Spinal cord (tissue), 10 donors: ENCODE measurements around the gene AJM1. TPM values are rescaled to one million over a fixed set of nuclear protein-coding genes. Genes with fewer than 3 reads are reported as not detected.
A peak's percentile ranks its signal among the peaks of the same experiment; 100 is the strongest.
"Not testable (repeated sequence)": the region's sequence is repeated elsewhere in the genome, so short reads cannot be mapped to it uniquely, and the experiment has no call there.

ENCODE experiments used
- DNase-seq, 6 donors: peaks; one replicate each; pipeline versions ENCODE4 v3.0.0 to v3.0.0-alpha.2; 2013 to 2015; ENCODE audit warnings: low spot score in 6 of 6, low read depth in 4 of 6
- H3K27ac ChIP-seq: one replicate; pipeline ENCODE4 v1.5.1; 2013; ENCODE audit warnings: low read depth, low read length, control low read depth
- H3K27me3 ChIP-seq: one replicate; pipeline ENCODE4 v1.6.1; 2013; ENCODE audit warnings: low read length; ENCODE audit not compliant: control insufficient read depth, insufficient read depth
- H3K36me3 ChIP-seq: one replicate; pipeline ENCODE4 v1.6.1; 2013; ENCODE audit warnings: low read length; ENCODE audit not compliant: control insufficient read depth, insufficient read depth
- H3K4me1 ChIP-seq: one replicate; pipeline ENCODE4 v1.6.1; 2013; ENCODE audit warnings: low read length; ENCODE audit not compliant: control insufficient read depth, insufficient read depth
- H3K4me3 ChIP-seq: one replicate; pipeline ENCODE4 v1.5.1; 2013; ENCODE audit warnings: low read depth, low read length, control low read depth
- H3K9me3 ChIP-seq: one replicate; pipeline ENCODE4 v1.6.1; 2013; ENCODE audit warnings: low read length; ENCODE audit not compliant: control insufficient read depth, insufficient read depth
- WGBS: methylation state at CpG from one replicate; pipeline ENCODE4 v1.1.5; 2013; ENCODE audit warnings: missing lambda C conversion rate; ENCODE audit not compliant: insufficient coverage; 5-methylcytosine and 5-hydroxymethylcytosine counted together
- polyA plus RNA-seq, 2 donors: library from polyadenylated mRNA; unstranded; fragments of 120-200 nt; gene quantifications; one replicate each; pipeline ENCODE4 v1.2.1, GENCODE V29; 2013; ENCODE audit not compliant: insufficient read length in 2 of 2
- total RNA-seq, 2 donors: library from RNA; depleted of rRNA in 1 of 2; stranded (reverse); fragments of 120-200 nt in 1 of 2; fragments of >200 nt in 1 of 2; gene quantifications; one replicate each; pipeline versions ENCODE4 v1.2.3 to v1.2.4, GENCODE V29; 2013 to 2014
- donor health status: healthy.

AJM1 gene
- total and polyA plus RNA-seq, 4 donors: 1.2 to 20.5 (median 10.7) TPM

DNA sequence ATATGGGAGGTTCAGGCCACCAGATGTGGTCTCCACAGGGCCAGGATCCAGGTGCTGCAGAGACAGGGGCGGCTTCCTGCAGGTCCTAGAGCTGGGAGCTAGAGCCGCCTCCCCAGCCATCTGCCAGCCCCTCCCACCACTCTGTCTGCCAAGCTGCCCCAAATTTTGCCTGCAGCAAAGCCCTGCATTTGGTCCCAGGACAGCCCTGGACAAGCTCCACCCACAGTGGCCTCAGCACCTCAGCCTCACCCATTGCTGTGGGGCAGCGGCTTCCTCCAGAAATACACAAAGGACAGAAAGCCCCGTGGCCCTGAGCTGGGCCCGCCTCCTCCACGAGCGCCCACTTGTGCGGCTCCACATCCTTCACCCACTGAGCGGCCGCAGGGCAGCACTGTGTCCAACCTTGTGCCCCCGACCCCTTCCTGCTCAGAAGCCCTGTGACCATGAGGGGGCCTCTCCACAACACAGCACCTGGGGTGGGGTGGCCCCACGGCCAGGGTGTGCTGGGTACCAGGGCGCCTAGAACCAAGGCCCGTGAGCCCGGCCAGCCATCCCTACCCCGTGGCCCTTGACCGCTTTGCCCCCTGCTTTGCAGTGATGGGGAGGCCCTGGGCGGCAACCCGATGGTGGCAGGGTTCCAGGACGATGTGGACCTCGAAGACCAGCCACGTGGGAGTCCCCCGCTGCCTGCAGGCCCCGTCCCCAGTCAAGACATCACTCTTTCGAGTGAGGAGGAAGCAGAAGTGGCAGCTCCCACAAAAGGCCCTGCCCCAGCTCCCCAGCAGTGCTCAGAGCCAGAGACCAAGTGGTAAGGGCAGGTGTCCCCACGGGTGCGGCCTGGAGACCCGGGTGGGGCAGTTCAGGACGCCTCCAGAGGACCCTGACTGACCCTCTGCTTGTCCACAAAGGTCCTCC is 3.7 kb upstream of the AJM1 start:
- H3K27me3 ChIP-seq: peaks cover 5% of the 10 kb centered on the region
- no peak overlapping the region for H3K4me3 ChIP-seq
- peaks cover 74% of the 10 kb centered on the region for H3K36me3 ChIP-seq
- H3K27ac ChIP-seq: no peak overlapping the region
- no peak for DNase-seq
- H3K4me1 ChIP-seq: peaks cover 38% of the 10 kb centered on the region
- no peaks in the 10 kb centered on the region for H3K9me3 ChIP-seq
- WGBS: 85% methylated on average over 27 of the region's 29 CpGs

DNA sequence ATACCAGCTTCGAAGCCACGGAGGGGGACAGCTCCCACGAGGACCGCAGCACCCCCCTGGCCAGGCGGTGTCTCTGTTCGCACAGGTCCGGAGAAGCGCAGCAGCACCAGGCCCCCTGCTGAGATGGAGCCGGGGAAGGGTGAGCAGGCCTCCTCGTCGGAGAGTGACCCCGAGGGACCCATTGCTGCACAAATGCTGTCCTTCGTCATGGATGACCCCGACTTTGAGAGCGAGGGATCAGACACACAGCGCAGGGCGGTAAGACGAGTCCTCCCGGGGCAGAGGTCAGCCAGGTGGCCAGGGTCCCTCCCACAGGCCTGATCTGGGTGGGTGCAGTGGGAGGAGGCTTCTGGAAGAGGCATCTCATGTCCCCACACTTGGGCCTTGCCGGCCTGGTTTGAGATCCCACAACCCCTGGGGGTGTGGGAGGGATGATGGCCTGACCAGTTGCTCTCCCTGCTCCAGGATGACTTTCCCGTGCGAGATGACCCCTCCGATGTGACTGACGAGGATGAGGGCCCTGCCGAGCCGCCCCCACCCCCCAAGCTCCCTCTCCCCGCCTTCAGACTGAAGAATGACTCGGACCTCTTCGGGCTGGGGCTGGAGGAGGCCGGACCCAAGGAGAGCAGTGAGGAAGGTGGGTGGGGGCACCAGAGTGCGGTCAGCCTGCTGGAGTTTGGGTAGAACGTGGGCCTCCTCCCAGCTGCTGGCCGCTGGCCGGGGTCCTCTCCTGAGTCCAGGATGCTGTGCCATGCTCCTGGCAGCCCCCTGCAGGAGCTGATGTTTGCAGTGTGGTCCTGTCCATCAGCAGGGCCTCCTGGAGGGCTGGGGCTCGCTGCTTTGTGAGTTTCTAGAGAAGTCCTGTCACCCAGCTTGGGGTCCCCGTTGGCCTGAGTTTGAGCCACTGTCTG is 2.8 kb upstream of the AJM1 start:
- Histone ChIP-seq H3K27me3 (peaks cover 11% of the 10 kb centered on the region), H3K9me3 (no peaks in the 10 kb centered on the region), H3K27ac (no peak overlapping the region), H3K4me3 (no peak overlapping the region), H3K36me3 (peaks cover 72% of the 10 kb centered on the region), H3K4me1 (peaks cover 46% of the 10 kb centered on the region)
- 84% methylated on average over 29 of the region's 36 CpGs for WGBS
- DNase-seq: no peak

- Histone ChIP-seq H3K36me3 (peaks cover 71% of the 10 kb centered on the region), H3K27me3 (peaks cover 15% of the 10 kb centered on the region), H3K4me1 (peaks cover 49% of the 10 kb centered on the region), H3K9me3 (no peaks in the 10 kb centered on the region), H3K27ac (no peak overlapping the region), H3K4me3 (no peak overlapping the region)
- DNase-seq: no peak
- 59% methylated on average over 30 of the region's 32 CpGs for WGBS
Measured at GRCh38 chr9:136840140-136840876, 2.0 kb upstream of the AJM1 start.

DNA sequence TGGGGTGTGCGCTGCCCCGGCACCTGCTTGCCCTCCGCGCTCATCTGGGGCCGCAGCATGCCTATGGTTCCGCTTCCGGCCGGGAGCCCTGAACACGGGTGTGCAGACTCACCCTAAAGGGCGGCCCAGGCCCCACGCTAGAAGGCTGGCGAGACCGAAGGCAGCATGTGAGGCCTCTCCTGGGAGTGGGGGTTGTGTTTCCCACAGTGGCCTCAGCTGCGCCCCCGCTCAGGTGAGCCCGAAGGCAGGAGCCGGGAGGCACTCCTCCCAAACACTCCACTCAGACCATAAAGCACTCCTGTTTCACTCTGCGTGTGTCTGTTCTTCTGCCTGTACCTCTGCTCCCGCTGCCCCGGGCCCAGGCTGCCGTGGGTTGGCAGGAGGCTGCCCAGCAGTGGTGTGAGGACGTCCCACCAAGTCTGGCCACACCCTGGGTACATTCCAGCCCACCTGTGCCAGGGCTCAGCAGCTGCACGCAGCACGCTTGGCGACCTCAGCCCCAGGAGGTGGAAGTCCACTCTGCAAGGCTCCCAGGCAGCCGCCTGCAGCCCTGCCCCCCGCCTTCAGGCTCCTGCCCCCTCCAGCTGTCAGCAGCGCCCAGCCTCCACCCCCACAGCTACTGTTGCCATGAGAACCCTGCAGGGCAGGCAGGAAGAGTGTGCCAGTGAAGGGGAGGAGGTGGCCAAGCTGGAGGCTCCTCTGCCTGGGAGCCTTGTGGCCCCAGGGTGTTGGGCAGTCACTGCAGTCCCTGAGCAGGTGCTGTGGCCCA is 1.2 kb upstream of the AJM1 start:
- DNase-seq: peak in 2 of 6 donors; percentile 68 to 71
- H3K4me3 ChIP-seq: no peak overlapping the region
- WGBS: 53% methylated on average over 26 of the region's 28 CpGs
- H3K36me3 ChIP-seq: peaks cover 69% of the 10 kb centered on the region
- peaks cover 21% of the 10 kb centered on the region for H3K27me3 ChIP-seq
- H3K9me3 ChIP-seq: no peaks in the 10 kb centered on the region
- H3K27ac ChIP-seq: peak overlapping the region; percentile 52
- H3K4me1 ChIP-seq: peaks cover 49% of the 10 kb centered on the region

DNA sequence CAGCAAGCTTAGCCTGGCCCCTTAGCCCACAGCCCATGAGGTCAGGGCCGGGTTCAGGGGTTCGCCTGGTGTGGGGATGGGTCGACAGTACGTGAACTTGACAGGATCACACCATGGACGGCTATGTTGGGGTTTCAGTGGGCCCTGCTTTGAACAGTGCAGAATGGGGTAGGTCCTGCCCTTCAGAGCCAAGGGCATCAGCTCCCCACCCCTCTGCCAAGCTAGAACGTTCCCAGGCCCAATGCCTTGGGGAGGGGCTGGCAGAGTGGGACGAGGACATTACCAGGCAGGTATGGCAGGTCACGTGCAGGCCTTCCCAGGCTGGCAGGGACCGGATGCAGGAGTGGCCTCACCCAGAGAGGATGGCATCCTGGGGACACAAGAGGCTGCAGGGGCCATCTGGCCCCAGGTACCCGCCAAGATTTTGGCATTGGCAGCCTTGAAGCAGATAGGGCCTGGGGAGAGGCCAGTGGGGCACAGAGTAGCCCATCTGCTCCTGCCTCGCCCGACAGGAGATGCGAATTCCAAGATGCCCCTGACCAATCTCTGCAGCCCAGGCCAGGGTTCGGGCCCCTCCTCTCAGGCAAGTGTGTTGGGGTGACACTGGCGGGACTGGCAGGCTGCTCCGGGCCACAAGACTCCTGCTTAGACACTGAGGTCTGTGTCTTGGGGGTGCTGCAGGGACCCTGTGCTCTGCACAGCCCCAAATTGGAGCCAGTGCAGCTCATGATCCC is 465 bp upstream of the AJM1 start:
- H3K9me3 ChIP-seq, DNase-seq: not testable (repeated sequence)
- peak overlapping the region; percentile 52 for H3K27ac ChIP-seq
- peaks cover 25% of the 10 kb centered on the region for H3K27me3 ChIP-seq
- peak overlapping the region; percentile 57 for H3K4me3 ChIP-seq
- H3K36me3 ChIP-seq: peaks cover 67% of the 10 kb centered on the region
- peaks cover 49% of the 10 kb centered on the region for H3K4me1 ChIP-seq
- WGBS: 38% methylated on average over 15 of the region's 16 CpGs

- Histone ChIP-seq H3K4me3 (peak overlapping the region; percentile 5), H3K36me3 (peaks cover 65% of the 10 kb centered on the region), H3K4me1 (peaks cover 60% of the 10 kb centered on the region), H3K27me3 (peaks cover 31% of the 10 kb centered on the region)
- DNase-seq, H3K9me3 ChIP-seq, H3K27ac ChIP-seq: not testable (repeated sequence)
- 17% methylated on average over 19 of the region's 21 CpGs for WGBS
Measured at GRCh38 chr9:136843159-136843800, 1.0 kb downstream of the AJM1 start.

DNA sequence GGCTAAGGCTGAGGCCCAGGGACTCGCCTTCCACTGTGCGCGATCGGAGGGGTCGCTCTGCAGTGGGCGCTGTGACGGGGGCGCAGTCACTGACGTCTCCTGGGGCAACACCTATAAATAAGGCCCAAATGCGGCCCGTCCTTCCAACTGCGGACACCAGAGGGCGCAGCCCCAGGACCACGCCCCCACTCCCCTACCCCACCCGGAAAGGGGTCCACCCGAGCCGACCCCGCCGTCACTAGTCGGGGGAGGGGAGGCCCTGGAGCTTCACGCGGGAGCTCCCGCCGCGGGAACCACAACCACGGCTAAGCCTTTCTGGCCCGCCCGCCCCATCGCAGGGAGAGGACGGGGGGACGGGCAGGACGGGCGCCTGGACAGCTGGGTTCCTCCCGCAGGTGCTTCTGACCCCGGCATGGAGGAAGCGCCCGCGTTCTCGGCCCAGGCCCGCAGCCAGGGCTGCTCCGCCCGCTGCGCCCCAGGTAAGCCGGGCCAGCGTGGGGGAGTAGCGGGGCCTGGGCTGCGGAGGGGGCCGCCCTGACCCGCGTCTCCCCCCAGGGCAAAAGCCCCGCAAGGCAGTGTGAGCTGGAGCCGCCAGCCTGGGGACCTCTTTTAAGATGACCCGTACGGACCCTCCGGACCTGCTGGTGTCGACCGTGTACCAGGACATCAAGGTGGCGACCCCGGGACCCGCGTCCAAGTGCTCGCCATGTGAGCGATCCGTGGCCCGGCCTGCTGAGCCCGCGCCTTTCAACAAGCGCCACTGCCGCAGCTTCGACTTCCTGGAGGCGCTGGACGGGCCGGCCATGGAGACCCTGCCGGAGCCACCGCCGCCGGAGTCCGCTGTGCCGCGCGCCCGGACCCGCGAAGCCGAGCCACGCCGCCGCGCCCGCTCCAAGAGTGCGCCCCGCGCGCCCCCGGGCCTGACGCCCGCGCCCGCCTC is 1.8 kb downstream of the AJM1 start:
- H3K27me3 ChIP-seq: peaks cover 31% of the 10 kb centered on the region

More for the DNA sequence above, 1.8 kb downstream of the AJM1 start:
- Histone ChIP-seq H3K36me3 (peaks cover 57% of the 10 kb centered on the region), H3K4me1 (peaks cover 64% of the 10 kb centered on the region)
- WGBS: 9% methylated on average over 99 of the region's 99 CpGs
- H3K9me3 ChIP-seq, H3K4me3 ChIP-seq, H3K27ac ChIP-seq: not testable (repeated sequence)
- DNase-seq: peak in 2 of 6 donors; percentile 59 to 61
